GM21619 (cell line): Measurements from ENCODE around the gene RHEB.
"Not testable (repeated sequence)": the region's sequence is repeated elsewhere in the genome, so short reads cannot be mapped to it uniquely, and the experiment has no call there.

Source experiments
- ATAC-seq: cut with Tn5 transposase; IDR thresholded peaks from one replicate; pipeline ENCODE4 v1.9.1; 2021; ENCODE audit not compliant: unreplicated experiment

The RHEB gene

GRCh38 chr7:151519765-151520418 lies at the start of gene RHEB:
Gene RHEB (minus strand): TSS chr7:151519895. CDS start chr7:151519511, 384 bp downstream.
- ATAC-seq = peak; percentile 80

GRCh38 chr7:151566897-151567320 lies 47.2 kb upstream of the RHEB start:
- ATAC-seq = no peak

- ATAC-seq = no peak
Observed at GRCh38 chr7:151565541-151565940, 45.8 kb upstream of the RHEB start.

GRCh38 chr7:151560243-151560642 lies 40.5 kb upstream of the RHEB start:
- no peak for ATAC-seq

GRCh38 chr7:151559557-151560183 lies 40.0 kb upstream of the RHEB start:
- no peak for ATAC-seq

- no peak for ATAC-seq
Observed at GRCh38 chr7:151558575-151558974, 38.9 kb upstream of the RHEB start.

- ATAC-seq = no peak
Observed at GRCh38 chr7:151556592-151556991, 36.9 kb upstream of the RHEB start.

- ATAC-seq = no peak
Observed at GRCh38 chr7:151553356-151553755, 33.7 kb upstream of the RHEB start.

- no peak for ATAC-seq
Observed at GRCh38 chr7:151552352-151553028, 32.8 kb upstream of the RHEB start.

- ATAC-seq = no peak
Observed at GRCh38 chr7:151551820-151552219, 32.1 kb upstream of the RHEB start.

- no peak for ATAC-seq
Observed at GRCh38 chr7:151550656-151551286, 31.1 kb upstream of the RHEB start.

GRCh38 chr7:151549644-151550043 lies 29.9 kb upstream of the RHEB start:
- no peak for ATAC-seq

GRCh38 chr7:151549083-151549482 lies 29.4 kb upstream of the RHEB start:
- ATAC-seq = no peak

GRCh38 chr7:151544183-151544582 lies 24.5 kb upstream of the RHEB start:
- ATAC-seq = no peak

- no peak for ATAC-seq
Observed at GRCh38 chr7:151542606-151543130, 23.0 kb upstream of the RHEB start.

GRCh38 chr7:151541709-151542499 lies 22.2 kb upstream of the RHEB start:
- ATAC-seq = no peak

GRCh38 chr7:151540146-151540545 lies 20.5 kb upstream of the RHEB start:
- ATAC-seq = no peak

GRCh38 chr7:151539088-151539671 lies 19.5 kb upstream of the RHEB start:
- ATAC-seq = peak; percentile 93

GRCh38 chr7:151537818-151538561 lies 18.3 kb upstream of the RHEB start:
- ATAC-seq = no peak

GRCh38 chr7:151536178-151536577 lies 16.5 kb upstream of the RHEB start:
- ATAC-seq = not testable (repeated sequence)
